Measurements from ENCODE around the gene ZNF587. TPM values are rescaled to one million over a fixed set of nuclear protein-coding genes. Genes with fewer than 3 reads are reported as not detected.
"Not testable (repeated sequence)": the region's sequence is repeated elsewhere in the genome, so short reads cannot be mapped to it uniquely, and the experiment has no call there.

The ZNF587 gene
- total RNA-seq, 1 donor from 2014 or later = 46.1 TPM

- Mint-ChIP-seq H3K9me3 (peaks cover 10% of the 10 kb centered on the region), H3K27ac (ENCODE audit: unreplicated experiment) (peak within 1 kb of the TSS; percentile 85), H3K27me3 (ENCODE audit: low read depth) (no peaks in the 10 kb centered on the region), H3K4me3 (peak within 1 kb of the TSS; percentile 93), H3K36me3 (ENCODE audit: low read depth) (peaks cover 46% of the 10 kb centered on the region), H3K4me1 (peaks cover 27% of the 10 kb centered on the region)
- DNase-seq (ENCODE audit: low read depth, low spot score) = peak; percentile 86
- TF ChIP-seq, protein P1, sequence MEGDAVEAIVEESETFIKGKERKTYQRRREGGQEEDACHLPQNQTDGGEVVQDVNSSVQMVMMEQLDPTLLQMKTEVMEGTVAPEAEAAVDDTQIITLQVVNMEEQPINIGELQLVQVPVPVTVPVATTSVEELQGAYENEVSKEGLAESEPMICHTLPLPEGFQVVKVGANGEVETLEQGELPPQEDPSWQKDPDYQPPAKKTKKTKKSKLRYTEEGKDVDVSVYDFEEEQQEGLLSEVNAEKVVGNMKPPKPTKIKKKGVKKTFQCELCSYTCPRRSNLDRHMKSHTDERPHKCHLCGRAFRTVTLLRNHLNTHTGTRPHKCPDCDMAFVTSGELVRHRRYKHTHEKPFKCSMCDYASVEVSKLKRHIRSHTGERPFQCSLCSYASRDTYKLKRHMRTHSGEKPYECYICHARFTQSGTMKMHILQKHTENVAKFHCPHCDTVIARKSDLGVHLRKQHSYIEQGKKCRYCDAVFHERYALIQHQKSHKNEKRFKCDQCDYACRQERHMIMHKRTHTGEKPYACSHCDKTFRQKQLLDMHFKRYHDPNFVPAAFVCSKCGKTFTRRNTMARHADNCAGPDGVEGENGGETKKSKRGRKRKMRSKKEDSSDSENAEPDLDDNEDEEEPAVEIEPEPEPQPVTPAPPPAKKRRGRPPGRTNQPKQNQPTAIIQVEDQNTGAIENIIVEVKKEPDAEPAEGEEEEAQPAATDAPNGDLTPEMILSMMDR (conservative IDR thresholded peaks at IDR 0.05) = peak; percentile 70
Measured at GRCh38 chr19:57888560-57889231, 39.0 kb downstream of the ZNF587 start, which contains the start of gene ZNF814. TSS of gene ZNF814 (minus strand) at chr19:57889037. CDS start at chr19:57888802, 235 bp downstream.

GRCh38 chr19:57890706-57891105 lies 41.0 kb downstream of the ZNF587 start:
- Mint-ChIP-seq H3K4me1 (peaks cover 27% of the 10 kb centered on the region), H3K36me3 (ENCODE audit: low read depth) (peaks cover 28% of the 10 kb centered on the region), H3K4me3 (peak overlapping the region; percentile 12)
- H3K27ac Mint-ChIP-seq (ENCODE audit: unreplicated experiment); DNase-seq (ENCODE audit: low read depth, low spot score); H3K9me3 Mint-ChIP-seq; H3K27me3 Mint-ChIP-seq (ENCODE audit: low read depth): not testable (repeated sequence)

- no peak overlapping the region for H3K27ac Mint-ChIP-seq (ENCODE audit: unreplicated experiment)
Measured at GRCh38 chr19:57900311-57900710, 50.7 kb downstream of the ZNF587 start.

DNA sequence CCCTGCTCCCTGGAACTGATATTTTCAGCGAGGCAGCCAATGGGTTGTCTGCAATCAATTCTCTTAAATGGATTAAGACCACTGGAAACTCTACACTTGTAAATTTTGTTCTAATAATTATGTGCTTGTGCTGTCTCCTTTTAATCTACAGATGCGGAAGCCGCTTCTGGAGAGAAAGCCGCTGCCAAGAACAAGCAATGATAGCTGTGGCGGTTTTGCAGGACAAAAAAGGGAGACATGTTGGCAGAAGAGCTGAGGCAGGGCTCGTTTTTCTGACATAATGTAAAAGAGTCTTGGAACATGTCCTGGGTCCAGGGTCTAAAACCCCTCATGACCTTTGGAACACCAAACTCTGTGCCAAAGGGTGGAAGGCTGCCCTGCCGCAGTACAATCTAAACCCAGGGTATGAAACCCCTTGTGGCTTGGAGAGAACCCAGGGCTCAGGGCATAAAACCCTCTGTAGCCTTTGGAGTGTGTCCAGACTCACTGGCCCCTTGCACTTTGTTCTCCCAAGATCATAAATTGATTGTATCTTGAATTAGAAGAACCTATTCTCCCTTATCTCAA lies 54.0 kb downstream of the ZNF587 start:
- TF ChIP-seq, protein P1 (conservative IDR thresholded peaks at IDR 0.05) = no peak
- DNase-seq (ENCODE audit: low read depth, low spot score) = no peak
- Mint-ChIP-seq H3K27me3 (ENCODE audit: low read depth) (no peaks in the 10 kb centered on the region), H3K9me3 (no peaks in the 10 kb centered on the region), H3K27ac (ENCODE audit: unreplicated experiment) (no peak overlapping the region), H3K36me3 (ENCODE audit: low read depth) (peaks cover 20% of the 10 kb centered on the region), H3K4me1 (peaks cover 4% of the 10 kb centered on the region), H3K4me3 (no peak overlapping the region)

More at GRCh38 chr19:57900311-57900710, 50.7 kb downstream of the ZNF587 start:
- H3K36me3 Mint-ChIP-seq (ENCODE audit: low read depth) = peaks cover 2% of the 10 kb centered on the region
- TF ChIP-seq, protein P1 (conservative IDR thresholded peaks at IDR 0.05) = no peak
- no peaks in the 10 kb centered on the region for H3K27me3 Mint-ChIP-seq (ENCODE audit: low read depth)
- H3K4me1 Mint-ChIP-seq = peaks cover 4% of the 10 kb centered on the region
- H3K9me3 Mint-ChIP-seq = no peaks in the 10 kb centered on the region
- no peak overlapping the region for H3K4me3 Mint-ChIP-seq
- no peak for DNase-seq (ENCODE audit: low read depth, low spot score)

GRCh38 chr19:57905258-57905657 lies 55.6 kb downstream of the ZNF587 start:
- H3K27ac Mint-ChIP-seq (ENCODE audit: unreplicated experiment) = no peak overlapping the region
- TF ChIP-seq, protein P1 (conservative IDR thresholded peaks at IDR 0.05) = no peak
- no peak overlapping the region for H3K4me3 Mint-ChIP-seq
- no peaks in the 10 kb centered on the region for H3K9me3 Mint-ChIP-seq
- DNase-seq (ENCODE audit: low read depth, low spot score) = no peak
- peaks cover 25% of the 10 kb centered on the region for H3K36me3 Mint-ChIP-seq (ENCODE audit: low read depth)
- peaks cover 4% of the 10 kb centered on the region for H3K4me1 Mint-ChIP-seq
- H3K27me3 Mint-ChIP-seq (ENCODE audit: low read depth) = no peaks in the 10 kb centered on the region

DNA sequence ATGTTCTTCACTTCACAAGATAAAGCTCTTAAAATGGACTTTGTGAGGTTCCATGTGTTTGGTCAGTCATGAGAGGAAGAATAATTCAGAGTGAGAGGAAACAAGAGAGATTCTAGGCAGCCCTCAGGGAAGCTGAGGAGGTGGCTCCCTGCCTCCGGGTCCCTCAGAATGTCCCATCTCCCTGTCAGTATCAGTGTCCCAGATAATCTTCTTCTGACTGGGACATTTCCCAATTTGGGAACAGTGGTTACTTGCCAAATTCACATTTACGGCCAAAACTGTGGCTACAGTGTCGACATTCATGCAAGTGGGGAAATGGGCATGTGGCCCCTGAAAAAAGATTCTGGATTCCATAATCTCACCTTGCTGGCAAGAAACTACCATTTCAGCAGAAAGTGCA lies 57.7 kb downstream of the ZNF587 start:
- no peaks in the 10 kb centered on the region for H3K9me3 Mint-ChIP-seq
- no peak for DNase-seq (ENCODE audit: low read depth, low spot score)
- H3K4me3 Mint-ChIP-seq = no peak overlapping the region
- H3K27ac Mint-ChIP-seq (ENCODE audit: unreplicated experiment) = no peak overlapping the region
- H3K36me3 Mint-ChIP-seq (ENCODE audit: low read depth) = peaks cover 43% of the 10 kb centered on the region
- peaks cover 4% of the 10 kb centered on the region for H3K4me1 Mint-ChIP-seq
- TF ChIP-seq, protein P1 (conservative IDR thresholded peaks at IDR 0.05) = no peak
- no peaks in the 10 kb centered on the region for H3K27me3 Mint-ChIP-seq (ENCODE audit: low read depth)

Data from neural crest cell (in vitro differentiated cells).